B cell (primary cell): ENCODE results near the gene HIP1. TPM values are rescaled to one million over a fixed set of nuclear protein-coding genes. Genes with fewer than 3 reads are reported as not detected.

ENCODE experiments used
- ATAC-seq: fragments of 200-7000 bp; cut with Tn5 transposase; one replicate; pipeline ENCODE4 v1.10.0; 2021; ENCODE audit warnings: low read depth, mild to moderate bottlenecking, moderate number of reproducible peaks, moderate library complexity
- CTCF ChIA-PET: fragments of 350-600 bp; sonication (Branson Sonifier 250); formaldehyde crosslinking; loops from one replicate; lab custom pipeline; 2021; ENCODE audit warnings: antibody characterized with exemption, inconsistent platforms; lab: Charles Lee
- POLR2A ChIA-PET: fragments of 350-600 bp; sonication (Branson Sonifier 250); formaldehyde crosslinking; loops from one replicate; lab custom pipeline; 2021; ENCODE audit warnings: antibody characterized with exemption; lab: Charles Lee
- DNase-seq: peaks from one replicate; pipeline ENCODE4 v3.0.0; 2013
- H2AFZ ChIP-seq: 2 replicates; pipeline ENCODE4 v1.6.1; 2012; ENCODE audit warnings: mild to moderate bottlenecking, low read depth, low read length; ENCODE audit not compliant: insufficient read depth, poor library complexity, severe bottlenecking
- H3K27ac ChIP-seq, 2 donors: 1 replicate in 1 of 2; 2 replicates in 1 of 2; pipeline ENCODE4 v1.5.1; 2012 to 2013; ENCODE audit warnings: low read length in 2 of 2, mild to moderate bottlenecking in 2 of 2, moderate library complexity in 1 of 2
- H3K27me3 ChIP-seq, 4 experiments: fragments of 200-600 bp in 1 of 4; sonication (generic) in 1 of 4; replicated peaks in 1 of 4; 1 replicate in 2 of 4; 2 replicates in 2 of 4; pipeline versions ENCODE4 v1.6.1 to v1.7.0; 2013 to 2016; ENCODE audit warnings: low read length in 3 of 4, mild to moderate bottlenecking in 2 of 4, mixed read lengths in 1 of 4, moderate library complexity in 1 of 4; ENCODE audit not compliant: insufficient read depth in 4 of 4, control insufficient read depth in 3 of 4; ENCODE audit errors: control extremely low read depth in 1 of 4
- H3K36me3 ChIP-seq, 2 experiments: replicated peaks in 1 of 2; 1 replicate in 1 of 2; 2 replicates in 1 of 2; pipeline versions ENCODE4 v1.6.1 to v1.7.1; 2013; ENCODE audit warnings: low read length in 1 of 2; ENCODE audit not compliant: insufficient read depth in 2 of 2, control insufficient read depth in 1 of 2; ENCODE audit errors: control extremely low read depth in 1 of 2, extremely low read depth in 1 of 2
- H3K4me1 ChIP-seq, 2 donors: fragments of 200-600 bp in 1 of 2; sonication (generic) in 1 of 2; 1 replicate in 1 of 2; 2 replicates in 1 of 2; pipeline versions ENCODE4 v1.5.1 to v1.6.1; 2013 to 2017; ENCODE audit warnings: low read length in 2 of 2; ENCODE audit not compliant: control insufficient read depth in 2 of 2, insufficient read depth in 2 of 2
- H3K4me2 ChIP-seq: replicated peaks from 2 replicates; pipeline ENCODE3; 2012; ENCODE audit warnings: mild to moderate bottlenecking, low read depth, low read length; ENCODE audit not compliant: poor library complexity, severe bottlenecking
- H3K4me3 ChIP-seq, 5 experiments: fragments of 200-600 bp in 1 of 5; sonication (generic) in 1 of 5; 1 replicate in 3 of 5; 2 replicates in 2 of 5; pipeline versions ENCODE4 v1.5.1 to v1.7.0; 2011 to 2016; ENCODE audit warnings: low read length in 4 of 5, mild to moderate bottlenecking in 4 of 5, low read depth in 2 of 5, control low read depth in 1 of 5, moderate library complexity in 1 of 5; ENCODE audit not compliant: insufficient read depth in 1 of 5; ENCODE audit errors: control extremely low read depth in 1 of 5, extremely low read depth in 1 of 5
- H3K79me2 ChIP-seq: fragments of 200-600 bp; sonication (generic); one replicate; pipeline ENCODE4 v1.6.0; 2016; ENCODE audit warnings: low read length; ENCODE audit not compliant: control insufficient read depth, insufficient read depth
- H3K9ac ChIP-seq: fragments of 200-600 bp; sonication (generic); 2 replicates; pipeline ENCODE4 v1.6.1; 2017; ENCODE audit warnings: mild to moderate bottlenecking, low read length, moderate library complexity
- H3K9me3 ChIP-seq, 3 donors: one replicate each; pipeline versions ENCODE4 v1.6.1 to v1.7.1; 2013; ENCODE audit warnings: low read length in 2 of 3; ENCODE audit not compliant: control insufficient read depth in 2 of 3, insufficient read depth in 1 of 3; ENCODE audit errors: control extremely low read depth in 1 of 3
- H4K20me1 ChIP-seq: 2 replicates; pipeline ENCODE4 v1.6.0; 2012; ENCODE audit warnings: mild to moderate bottlenecking, low read length; ENCODE audit not compliant: insufficient read depth, control insufficient read depth, poor library complexity, severe bottlenecking
- H3K27ac Mint-ChIP-seq: one replicate; pipeline ENCODE4 v1.8.0; 2021; ENCODE audit warnings: mixed read lengths
- H3K27me3 Mint-ChIP-seq: one replicate; pipeline ENCODE4 v1.8.0; 2021; ENCODE audit warnings: mixed read lengths
- H3K4me1 Mint-ChIP-seq: one replicate; pipeline ENCODE4 v1.8.0; 2021; ENCODE audit warnings: mixed read lengths
- H3K4me3 Mint-ChIP-seq: one replicate; pipeline ENCODE4 v1.8.0; 2021; ENCODE audit warnings: mixed read lengths
- H3K9me3 Mint-ChIP-seq: one replicate; pipeline ENCODE4 v1.8.0; 2022; ENCODE audit warnings: mixed read lengths; ENCODE audit not compliant: insufficient read depth
- EZH2 ChIP-seq: IDR thresholded peaks from 2 replicates; pipeline ENCODE4 v1.6.1; 2012; ENCODE audit warnings: borderline replicate concordance, low read depth, mild to moderate bottlenecking, moderate library complexity, low read length; ENCODE audit not compliant: insufficient read depth, poor library complexity, severe bottlenecking
- WGBS: methylation state at CpG from one replicate; pipeline ENCODE4 v1.1.5; 2013; ENCODE audit warnings: missing lambda C conversion rate; ENCODE audit not compliant: insufficient coverage; 5-methylcytosine and 5-hydroxymethylcytosine counted together
- intact Hi-C: fragments of 100-400 bp; cut with micrococcal nuclease; formaldehyde crosslinking; loops from one replicate; pipeline ENCODE4 v1.10.0; 2022
- polyA plus RNA-seq: library from polyadenylated mRNA; depleted of rRNA; stranded (reverse); fragments of >200 nt; gene quantifications from 2 replicates; pipeline ENCODE4 v1.2.3, GENCODE V29; 2012
- total RNA-seq, 2 donors: library from RNA; stranded (reverse); fragments of 120-200 nt in 1 of 2; gene quantifications; 1 replicate in 1 of 2; 2 replicates in 1 of 2; pipeline versions ENCODE4 v1.2.3 to v1.2.4, GENCODE V29; 2013 to 2022
- TF ChIP-seq, protein P1 (sequence below): fragments of 200-600 bp; IDR thresholded peaks from one replicate; pipeline ENCODE4 v1.8.0; 2022; ENCODE audit warnings: antibody characterized with exemption, mild to moderate bottlenecking

Gene HIP1
- total and polyA plus RNA-seq, 2 donors (not counting 1 experiment from before 2014, with no cell fraction given): 6.5 to 16.7 TPM

DNA sequence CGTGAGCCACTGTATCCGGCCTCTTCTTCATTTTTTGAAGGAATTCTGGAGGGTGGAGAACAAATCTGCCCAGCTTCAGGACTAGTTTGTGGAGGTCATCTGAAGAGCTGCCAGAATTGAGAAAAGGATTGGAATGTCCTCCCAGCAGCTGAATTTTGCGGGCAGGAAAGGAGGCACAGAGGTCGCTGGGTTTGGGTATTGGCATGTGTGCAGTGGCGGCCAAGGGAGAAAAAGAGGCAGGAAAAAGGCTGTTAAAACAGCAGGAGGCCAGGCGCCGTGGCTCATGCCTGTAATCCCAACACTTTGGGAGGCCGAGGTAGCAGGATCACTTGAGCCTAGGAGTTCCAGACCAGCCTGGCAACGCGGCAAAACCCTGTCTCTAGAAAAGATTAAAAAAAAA, 80.4 kb downstream of the HIP1 start:
- no peak overlapping the region for H3K4me2 ChIP-seq
- no peaks in the 10 kb centered on the region for H3K36me3 ChIP-seq
- H3K4me1 ChIP-seq: peaks cover 16 to 18% of the 10 kb centered on the region in 2 donors
- no peaks in the 10 kb centered on the region for H3K9me3 ChIP-seq
- Mint-ChIP-seq H3K27me3 (no peaks in the 10 kb centered on the region), H3K9me3 (no peaks in the 10 kb centered on the region), H3K4me1 (peaks cover 20% of the 10 kb centered on the region), H3K4me3 (no peak overlapping the region), H3K27ac (no peak overlapping the region)
- intact Hi-C loops: no loop called here
- no peak overlapping the region for H3K9ac ChIP-seq
- no peaks in the 10 kb centered on the region for H3K27me3 ChIP-seq
- ChIA-PET CTCF (interaction anchor here (1.5 kb wide), 1 partner anchor 104 kb away, joined by 3 read pairs; no protein-coding TSS in a partner anchor), POLR2A (no interaction called here)
- H3K27ac ChIP-seq: no peak overlapping the region
- ATAC-seq: no peak
- no peak overlapping the region for H3K4me3 ChIP-seq
- H4K20me1 ChIP-seq: no peaks in the 10 kb centered on the region
- no peak for DNase-seq
- H2AFZ ChIP-seq: no peak overlapping the region
- no peak for TF ChIP-seq EZH2
- TF ChIP-seq, protein P1, sequence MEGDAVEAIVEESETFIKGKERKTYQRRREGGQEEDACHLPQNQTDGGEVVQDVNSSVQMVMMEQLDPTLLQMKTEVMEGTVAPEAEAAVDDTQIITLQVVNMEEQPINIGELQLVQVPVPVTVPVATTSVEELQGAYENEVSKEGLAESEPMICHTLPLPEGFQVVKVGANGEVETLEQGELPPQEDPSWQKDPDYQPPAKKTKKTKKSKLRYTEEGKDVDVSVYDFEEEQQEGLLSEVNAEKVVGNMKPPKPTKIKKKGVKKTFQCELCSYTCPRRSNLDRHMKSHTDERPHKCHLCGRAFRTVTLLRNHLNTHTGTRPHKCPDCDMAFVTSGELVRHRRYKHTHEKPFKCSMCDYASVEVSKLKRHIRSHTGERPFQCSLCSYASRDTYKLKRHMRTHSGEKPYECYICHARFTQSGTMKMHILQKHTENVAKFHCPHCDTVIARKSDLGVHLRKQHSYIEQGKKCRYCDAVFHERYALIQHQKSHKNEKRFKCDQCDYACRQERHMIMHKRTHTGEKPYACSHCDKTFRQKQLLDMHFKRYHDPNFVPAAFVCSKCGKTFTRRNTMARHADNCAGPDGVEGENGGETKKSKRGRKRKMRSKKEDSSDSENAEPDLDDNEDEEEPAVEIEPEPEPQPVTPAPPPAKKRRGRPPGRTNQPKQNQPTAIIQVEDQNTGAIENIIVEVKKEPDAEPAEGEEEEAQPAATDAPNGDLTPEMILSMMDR: no peak
- 100% methylated on average over 7 of the region's 10 CpGs for WGBS
- H3K79me2 ChIP-seq: no peaks in the 10 kb centered on the region

DNA sequence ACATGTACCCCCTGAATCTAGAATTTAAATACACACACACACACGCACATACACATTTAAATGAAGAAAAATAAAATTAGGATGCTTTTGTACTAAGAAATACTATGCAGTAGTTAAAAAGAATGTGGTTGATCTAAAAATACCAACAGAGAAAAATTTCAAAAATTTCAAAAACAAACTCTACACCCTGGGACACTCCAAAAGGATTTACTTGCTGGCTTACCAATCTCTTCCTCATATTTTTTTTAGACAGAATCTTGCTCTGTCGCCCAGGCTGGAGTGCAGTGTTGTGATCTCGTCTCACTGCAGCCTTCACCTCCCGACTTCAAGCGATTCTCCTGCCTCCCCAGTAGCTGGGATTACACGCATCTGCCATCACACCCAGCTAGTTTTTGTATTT, 80.9 kb downstream of the HIP1 start:
- WGBS: 100% methylated on average over 4 of the region's 6 CpGs
- peaks cover 15% of the 10 kb centered on the region for H3K4me1 Mint-ChIP-seq
- H3K9me3 Mint-ChIP-seq: no peaks in the 10 kb centered on the region
- ATAC-seq (no peak), DNase-seq (no peak)
- Histone ChIP-seq H3K9me3 (no peaks in the 10 kb centered on the region), H3K27me3 (no peaks in the 10 kb centered on the region), H3K79me2 (no peaks in the 10 kb centered on the region), H3K4me1 (peaks cover 12 to 13% of the 10 kb centered on the region in 2 donors), H3K4me2 (no peak overlapping the region), H3K9ac (no peak overlapping the region), H3K27ac (no peak overlapping the region), H3K36me3 (no peaks in the 10 kb centered on the region), H3K4me3 (no peak overlapping the region), H4K20me1 (no peaks in the 10 kb centered on the region), H2AFZ (no peak overlapping the region)
- no peaks in the 10 kb centered on the region for H3K27me3 Mint-ChIP-seq
- no peak for TF ChIP-seq EZH2
- TF ChIP-seq, protein P1: no peak
- no peak overlapping the region for H3K4me3 Mint-ChIP-seq
- H3K27ac Mint-ChIP-seq: no peak overlapping the region
- ChIA-PET CTCF (no interaction called here), POLR2A (no interaction called here)
- intact Hi-C loops: no loop called here
